Natural killer cell (primary cell): ENCODE results near the gene MB21D2. TPM values are rescaled to one million over a fixed set of nuclear protein-coding genes. Genes with fewer than 3 reads are reported as not detected.

ENCODE experiments used
- ATAC-seq, 3 donors: fragments of 150-1000 bp in 2 of 3; fragments of 200-7000 bp in 1 of 3; cut with Tn5 transposase; 1 replicate in 1 of 3; 2 replicates in 2 of 3; pipeline ENCODE4 v1.10.0; 2021; ENCODE audit warnings: mild to moderate bottlenecking in 2 of 3, moderate library complexity in 2 of 3
- DNase-seq, 2 donors: peaks; one replicate each; pipeline versions ENCODE4 v3.0.0 to v3.0.0-alpha.2; 2013 to 2021; ENCODE audit warnings: mixed read lengths in 1 of 2
- H3K27ac ChIP-seq: one replicate; pipeline ENCODE4 v1.5.1; 2013; ENCODE audit warnings: mild to moderate bottlenecking, low read length
- H3K27me3 ChIP-seq: one replicate; pipeline ENCODE4 v1.6.1; 2013; ENCODE audit warnings: low read length; ENCODE audit not compliant: control insufficient read depth, insufficient read depth
- H3K36me3 ChIP-seq: one replicate; pipeline ENCODE4 v1.6.1; 2013; ENCODE audit warnings: low read length; ENCODE audit not compliant: control insufficient read depth, insufficient read depth
- H3K4me1 ChIP-seq: one replicate; pipeline ENCODE4 v1.6.1; 2013; ENCODE audit warnings: low read length; ENCODE audit not compliant: control insufficient read depth, insufficient read depth
- H3K4me3 ChIP-seq: one replicate; pipeline ENCODE4 v1.5.1; 2013; ENCODE audit warnings: low read length
- H3K9me3 ChIP-seq: one replicate; pipeline ENCODE4 v1.6.1; 2013; ENCODE audit warnings: low read length; ENCODE audit not compliant: control insufficient read depth, insufficient read depth
- H3K27ac Mint-ChIP-seq, 2 donors: one replicate each; pipeline ENCODE4 v1.8.0; 2022; ENCODE audit warnings: mild to moderate bottlenecking in 2 of 2, mixed read lengths in 2 of 2, moderate library complexity in 1 of 2
- H3K27me3 Mint-ChIP-seq, 2 donors: one replicate each; pipeline ENCODE4 v1.8.0; 2022; ENCODE audit warnings: low read depth in 2 of 2, mixed read lengths in 2 of 2
- H3K36me3 Mint-ChIP-seq: one replicate; pipeline ENCODE4 v1.8.0; 2022; ENCODE audit warnings: mixed read lengths
- H3K4me1 Mint-ChIP-seq, 2 donors: one replicate each; pipeline ENCODE4 v1.8.0; 2022; ENCODE audit warnings: mixed read lengths in 2 of 2
- H3K4me3 Mint-ChIP-seq: one replicate; pipeline ENCODE4 v1.8.0; 2022; ENCODE audit warnings: mild to moderate bottlenecking, moderate library complexity, mixed read lengths
- H3K9me3 Mint-ChIP-seq, 2 donors: one replicate each; pipeline ENCODE4 v1.8.0; 2022; ENCODE audit warnings: mixed read lengths in 2 of 2
- WGBS: methylation state at CpG from one replicate; pipeline ENCODE4 v1.1.7; 2013; ENCODE audit warnings: missing lambda C conversion rate; ENCODE audit not compliant: insufficient coverage; 5-methylcytosine and 5-hydroxymethylcytosine counted together
- intact Hi-C: fragments of 100-400 bp; cut with micrococcal nuclease; formaldehyde crosslinking; loops from one replicate; pipeline ENCODE4 v1.14.2; 2022
- total RNA-seq, 4 donors: library from RNA; stranded (reverse); fragments of 120-200 nt in 1 of 4; gene quantifications; one replicate each; pipeline versions ENCODE4 v1.2.3 to v1.2.4, GENCODE V29; 2013 to 2022
- TF ChIP-seq, protein P1 (sequence below): fragments of 200-600 bp; IDR thresholded peaks from one replicate; pipeline ENCODE4 v1.8.0; 2022; ENCODE audit warnings: antibody characterized with exemption

Gene MB21D2
- total RNA-seq, 3 donors from 2014 or later (not counting 1 experiment from before 2014, with no cell fraction given) = 0.19 to 0.45 (median 0.27) TPM

DNA sequence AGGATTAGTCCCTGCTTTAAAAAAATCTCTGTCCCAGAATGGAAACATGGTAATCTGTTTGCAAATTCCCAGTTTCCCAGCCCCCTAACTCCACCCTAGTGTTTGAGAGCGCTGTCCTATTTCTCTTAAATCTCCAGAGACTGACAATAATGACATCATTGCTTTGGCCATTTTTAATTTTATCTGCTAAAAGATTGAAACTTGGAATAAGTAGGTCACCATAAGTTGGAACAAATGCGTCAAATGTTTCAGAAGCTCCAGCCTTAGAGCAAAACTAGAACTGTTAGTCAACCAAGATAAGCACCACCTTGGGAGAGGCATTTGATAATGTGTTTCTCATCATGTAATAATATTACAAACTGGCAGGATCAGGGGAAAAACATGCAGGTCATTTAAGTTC is 25.7 kb upstream of the MB21D2 start:
- TF ChIP-seq, protein P1, sequence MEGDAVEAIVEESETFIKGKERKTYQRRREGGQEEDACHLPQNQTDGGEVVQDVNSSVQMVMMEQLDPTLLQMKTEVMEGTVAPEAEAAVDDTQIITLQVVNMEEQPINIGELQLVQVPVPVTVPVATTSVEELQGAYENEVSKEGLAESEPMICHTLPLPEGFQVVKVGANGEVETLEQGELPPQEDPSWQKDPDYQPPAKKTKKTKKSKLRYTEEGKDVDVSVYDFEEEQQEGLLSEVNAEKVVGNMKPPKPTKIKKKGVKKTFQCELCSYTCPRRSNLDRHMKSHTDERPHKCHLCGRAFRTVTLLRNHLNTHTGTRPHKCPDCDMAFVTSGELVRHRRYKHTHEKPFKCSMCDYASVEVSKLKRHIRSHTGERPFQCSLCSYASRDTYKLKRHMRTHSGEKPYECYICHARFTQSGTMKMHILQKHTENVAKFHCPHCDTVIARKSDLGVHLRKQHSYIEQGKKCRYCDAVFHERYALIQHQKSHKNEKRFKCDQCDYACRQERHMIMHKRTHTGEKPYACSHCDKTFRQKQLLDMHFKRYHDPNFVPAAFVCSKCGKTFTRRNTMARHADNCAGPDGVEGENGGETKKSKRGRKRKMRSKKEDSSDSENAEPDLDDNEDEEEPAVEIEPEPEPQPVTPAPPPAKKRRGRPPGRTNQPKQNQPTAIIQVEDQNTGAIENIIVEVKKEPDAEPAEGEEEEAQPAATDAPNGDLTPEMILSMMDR = no peak
- Mint-ChIP-seq H3K36me3 (no peaks in the 10 kb centered on the region), H3K4me1 (no peaks in the 10 kb centered on the region), H3K9me3 (peaks cover 0 to 2% of the 10 kb centered on the region in 2 donors), H3K4me3 (no peak overlapping the region), H3K27ac (no peak overlapping the region), H3K27me3 (no peaks in the 10 kb centered on the region)
- Histone ChIP-seq H3K4me3 (no peak overlapping the region), H3K4me1 (no peaks in the 10 kb centered on the region), H3K27ac (no peak overlapping the region), H3K36me3 (no peaks in the 10 kb centered on the region), H3K27me3 (no peaks in the 10 kb centered on the region), H3K9me3 (no peaks in the 10 kb centered on the region)
- intact Hi-C loops = no loop called here
- 86% methylated on average over 2 of the region's 2 CpGs for WGBS
- no peak for DNase-seq
- ATAC-seq = no peak

GRCh38 chr3:192942625-192943024 is 25.0 kb upstream of the MB21D2 start:
- ATAC-seq (no peak), DNase-seq (no peak)
- intact Hi-C loops = no loop called here
- TF ChIP-seq, protein P1 = no peak
- Mint-ChIP-seq H3K27ac (no peak overlapping the region), H3K9me3 (peaks cover 0 to 2% of the 10 kb centered on the region in 2 donors), H3K4me3 (no peak overlapping the region), H3K27me3 (no peaks in the 10 kb centered on the region), H3K36me3 (no peaks in the 10 kb centered on the region), H3K4me1 (no peaks in the 10 kb centered on the region)
- no peaks in the 10 kb centered on the region for H3K36me3 ChIP-seq
- no peaks in the 10 kb centered on the region for H3K9me3 ChIP-seq
- WGBS = 43% methylated on average over 2 of the region's 2 CpGs
- no peaks in the 10 kb centered on the region for H3K27me3 ChIP-seq
- H3K4me3 ChIP-seq = no peak overlapping the region
- H3K27ac ChIP-seq = no peak overlapping the region
- H3K4me1 ChIP-seq = no peaks in the 10 kb centered on the region

DNA sequence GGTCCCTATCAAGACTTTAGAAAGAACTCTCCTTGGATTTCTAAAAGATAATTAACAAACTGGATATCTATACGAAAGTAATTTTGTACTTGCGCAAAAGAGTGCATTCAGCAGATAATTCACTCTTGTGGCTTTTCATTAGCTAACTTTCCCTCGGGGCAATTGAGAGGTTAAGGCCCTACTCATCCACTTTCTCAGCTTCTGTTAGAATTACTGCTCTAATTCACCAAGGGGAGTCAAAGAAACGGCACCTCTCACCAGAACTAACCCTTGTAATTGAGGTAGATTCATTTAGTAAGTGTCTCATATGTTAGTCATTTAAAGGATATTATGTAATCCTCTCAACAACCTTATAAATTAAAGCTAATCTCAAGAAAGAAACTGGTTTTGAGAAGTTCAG is 22.5 kb upstream of the MB21D2 start:
- TF ChIP-seq, protein P1 = no peak
- H3K27me3 Mint-ChIP-seq = no peaks in the 10 kb centered on the region
- Histone ChIP-seq H3K27ac (no peak overlapping the region), H3K4me1 (no peaks in the 10 kb centered on the region), H3K27me3 (no peaks in the 10 kb centered on the region), H3K36me3 (no peaks in the 10 kb centered on the region), H3K9me3 (no peaks in the 10 kb centered on the region), H3K4me3 (no peak overlapping the region)
- intact Hi-C loops = no loop called here
- H3K27ac Mint-ChIP-seq = no peak overlapping the region
- no peaks in the 10 kb centered on the region for H3K4me1 Mint-ChIP-seq
- H3K4me3 Mint-ChIP-seq = no peak overlapping the region
- no peaks in the 10 kb centered on the region for H3K36me3 Mint-ChIP-seq
- ATAC-seq (no peak), DNase-seq (no peak)
- WGBS = 81% methylated on average over 3 of the region's 4 CpGs
- H3K9me3 Mint-ChIP-seq = peaks cover 0 to 2% of the 10 kb centered on the region in 2 donors

GRCh38 chr3:192935441-192935840 is 17.8 kb upstream of the MB21D2 start:
- no peaks in the 10 kb centered on the region for H3K27me3 Mint-ChIP-seq
- Histone ChIP-seq H3K4me3 (no peak overlapping the region), H3K9me3 (no peaks in the 10 kb centered on the region), H3K27me3 (no peaks in the 10 kb centered on the region), H3K27ac (no peak overlapping the region), H3K36me3 (no peaks in the 10 kb centered on the region), H3K4me1 (no peaks in the 10 kb centered on the region)
- ATAC-seq (no peak), DNase-seq (no peak)
- no peaks in the 10 kb centered on the region for H3K4me1 Mint-ChIP-seq
- H3K27ac Mint-ChIP-seq = no peak overlapping the region
- H3K4me3 Mint-ChIP-seq = no peak overlapping the region
- no peaks in the 10 kb centered on the region for H3K9me3 Mint-ChIP-seq
- TF ChIP-seq, protein P1 = no peak
- WGBS = 86% methylated on average over 1 of the region's 1 CpG
- H3K36me3 Mint-ChIP-seq = no peaks in the 10 kb centered on the region
- intact Hi-C loops = no loop called here
